Right lobe of liver (tissue), 6 donors: ENCODE measurements around the gene TMEM255B. TPM values are rescaled to one million over a fixed set of nuclear protein-coding genes. Genes with fewer than 3 reads are reported as not detected.

Source experiments
- ATAC-seq, 4 donors: fragments of 200-7000 bp; cut with Tn5 transposase; one replicate each; pipeline ENCODE4 v1.9.1; 2020; ENCODE audit warnings: mild to moderate bottlenecking in 4 of 4, moderate library complexity in 4 of 4
- DNase-seq, 3 donors: peaks; one replicate each; pipeline ENCODE4 v3.0.0-alpha.2; 2020
- H3K27ac ChIP-seq, 3 donors: fragments of 200-600 bp; one replicate each; pipeline ENCODE4 v1.8.0; 2022
- H3K27me3 ChIP-seq, 2 donors: fragments of 200-600 bp; one replicate each; pipeline ENCODE4 v1.8.0; 2022
- H3K36me3 ChIP-seq, 4 donors: fragments of 200-600 bp; sonication (generic) in 1 of 4; one replicate each; pipeline versions ENCODE4 v1.5.1 to v1.8.0; 2017 to 2022; ENCODE audit warnings: control low read depth in 1 of 4
- H3K4me1 ChIP-seq, 4 donors: fragments of 200-600 bp; sonication (generic) in 1 of 4; one replicate each; pipeline versions ENCODE4 v1.5.1 to v1.8.0; 2017 to 2022; ENCODE audit warnings: control low read depth in 1 of 4
- H3K4me3 ChIP-seq, 3 donors: fragments of 200-600 bp; one replicate each; pipeline ENCODE4 v1.8.0; 2022
- H3K9me3 ChIP-seq, 4 donors: fragments of 200-600 bp; sonication (generic) in 1 of 4; one replicate each; pipeline versions ENCODE4 v1.5.1 to v1.8.0; 2017 to 2022; ENCODE audit warnings: control low read depth in 1 of 4
- POLR2A ChIP-seq: fragments of 450-650 bp; IDR thresholded peaks from one replicate; pipeline ENCODE4 v1.6.1; 2017; ENCODE audit warnings: antibody characterized with exemption, mild to moderate bottlenecking
- WGBS: methylation state at CpG from one replicate; pipeline ENCODE4 v1.1.6; 2018; ENCODE audit warnings: low coverage, low lambda C conversion rate; ENCODE audit not compliant: insufficient coverage; ENCODE audit errors: missing lambda C conversion rate; 5-methylcytosine and 5-hydroxymethylcytosine counted together
- intact Hi-C, 2 donors: fragments of 100-400 bp; cut with DNase I; formaldehyde crosslinking; loops; one replicate each; pipeline versions ENCODE4 v1.11.2 to v1.14.1; 2022
- total RNA-seq, 6 experiments: library from RNA; depleted of rRNA in 2 of 6; stranded (reverse); fragments of >200 nt in 2 of 6; fragmentation: NEBNext Ultra II Directional in 3 of 6; extraction: Animal tissue kit (Norgen Biotek cat#: 25700) in 3 of 6; gene quantifications; one replicate each; pipeline versions ENCODE4 v1.1.0 to v1.2.4, GENCODE V29; 2016 to 2023
- TF ChIP-seq, protein P1 (sequence below), 4 donors: fragments of 200-600 bp in 3 of 4; fragments of 450-650 bp in 1 of 4; IDR thresholded peaks; one replicate each; pipeline versions ENCODE4 v1.5.1 to v1.8.0; 2016 to 2022; ENCODE audit warnings: antibody characterized with exemption in 4 of 4, mild to moderate bottlenecking in 2 of 4
- donor health status: DM: no; HTN: yes; CAD: no.
- donor health status: DM: no; HTN: no; CAD: no.
- donor health status: DM: no; HTN: no; CAD: no.
- donor health status: DM: no; HTN: yes; CAD: no.
- donor health status: DM: no; HTN: yes; CAD: no.

TMEM255B gene
- total RNA-seq, 6 experiments from 2014 or later: 2.5 to 10.4 (median 6.2) TPM

DNA sequence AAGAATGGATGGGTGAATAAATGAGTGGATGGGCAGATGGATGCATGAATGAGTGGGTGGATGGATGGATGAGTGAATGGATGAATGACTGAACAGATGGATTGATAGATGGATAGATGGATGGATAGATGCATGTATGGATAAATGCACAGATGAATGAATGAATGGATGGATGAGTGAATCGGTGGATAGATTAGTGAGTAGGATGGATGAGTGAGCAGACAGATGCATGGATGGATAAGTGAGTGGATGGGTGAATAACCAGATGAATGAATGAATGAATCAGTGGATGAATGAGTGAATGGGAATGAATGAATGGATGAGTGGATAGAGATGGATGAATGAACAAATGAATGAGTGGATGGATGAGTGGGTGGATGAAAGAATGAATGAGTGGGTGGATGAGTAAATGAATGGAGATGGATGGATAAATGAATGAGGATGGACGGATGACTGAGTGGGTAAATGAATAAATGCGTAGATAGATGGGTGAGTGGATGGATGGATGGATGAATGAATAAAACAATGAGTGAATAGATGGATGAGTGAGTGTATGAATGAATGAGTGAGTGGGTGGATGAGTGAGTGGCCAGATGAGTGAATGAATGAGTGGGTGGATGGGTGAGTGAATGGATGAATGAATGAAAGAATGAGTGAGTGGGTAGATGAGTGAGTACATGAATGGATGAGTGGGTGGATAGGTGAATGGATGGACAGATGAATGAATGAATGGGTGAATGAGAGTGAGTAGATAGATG is 91.9 kb downstream of the TMEM255B start:
- Histone ChIP-seq H3K36me3 (no peaks in the 10 kb centered on the region), H3K9me3 (no peaks in the 10 kb centered on the region), H3K4me3 (no peak overlapping the region), H3K4me1 (peaks cover 2 to 30% (median 8%) of the 10 kb centered on the region in 4 donors), H3K27me3 (no peaks in the 10 kb centered on the region), H3K27ac (no peak overlapping the region)
- intact Hi-C loops: no loop called here
- TF ChIP-seq POLR2A: no peak
- TF ChIP-seq, protein P1, sequence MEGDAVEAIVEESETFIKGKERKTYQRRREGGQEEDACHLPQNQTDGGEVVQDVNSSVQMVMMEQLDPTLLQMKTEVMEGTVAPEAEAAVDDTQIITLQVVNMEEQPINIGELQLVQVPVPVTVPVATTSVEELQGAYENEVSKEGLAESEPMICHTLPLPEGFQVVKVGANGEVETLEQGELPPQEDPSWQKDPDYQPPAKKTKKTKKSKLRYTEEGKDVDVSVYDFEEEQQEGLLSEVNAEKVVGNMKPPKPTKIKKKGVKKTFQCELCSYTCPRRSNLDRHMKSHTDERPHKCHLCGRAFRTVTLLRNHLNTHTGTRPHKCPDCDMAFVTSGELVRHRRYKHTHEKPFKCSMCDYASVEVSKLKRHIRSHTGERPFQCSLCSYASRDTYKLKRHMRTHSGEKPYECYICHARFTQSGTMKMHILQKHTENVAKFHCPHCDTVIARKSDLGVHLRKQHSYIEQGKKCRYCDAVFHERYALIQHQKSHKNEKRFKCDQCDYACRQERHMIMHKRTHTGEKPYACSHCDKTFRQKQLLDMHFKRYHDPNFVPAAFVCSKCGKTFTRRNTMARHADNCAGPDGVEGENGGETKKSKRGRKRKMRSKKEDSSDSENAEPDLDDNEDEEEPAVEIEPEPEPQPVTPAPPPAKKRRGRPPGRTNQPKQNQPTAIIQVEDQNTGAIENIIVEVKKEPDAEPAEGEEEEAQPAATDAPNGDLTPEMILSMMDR (IDR thresholded peaks at IDR 0.05): no peak
- DNase-seq: no peak
- ATAC-seq: no peak
- WGBS: 92% methylated on average over 3 of the region's 3 CpGs

DNA sequence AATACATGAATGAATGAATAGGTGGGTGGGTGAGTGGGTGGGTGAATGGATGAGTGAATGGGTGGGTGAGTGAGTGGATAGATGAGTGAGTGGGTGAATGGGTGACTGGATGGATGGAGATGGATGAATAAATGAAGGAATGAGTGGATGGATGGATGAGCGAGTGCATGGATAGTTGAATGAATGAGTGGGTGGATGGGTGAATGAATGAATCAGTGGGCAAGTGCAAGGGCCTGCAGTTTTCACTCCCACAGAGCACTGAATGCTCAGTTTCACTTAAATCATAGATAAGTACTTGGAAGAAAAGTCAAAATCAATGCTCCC is 92.4 kb downstream of the TMEM255B start:
- H3K9me3 ChIP-seq: no peaks in the 10 kb centered on the region
- no peak for TF ChIP-seq POLR2A
- TF ChIP-seq, protein P1 (IDR thresholded peaks at IDR 0.05): no peak
- intact Hi-C loops: no loop called here
- H3K4me3 ChIP-seq: no peak overlapping the region
- H3K4me1 ChIP-seq: peaks cover 2 to 31% (median 9%) of the 10 kb centered on the region in 4 donors
- H3K36me3 ChIP-seq: no peaks in the 10 kb centered on the region
- H3K27me3 ChIP-seq: no peaks in the 10 kb centered on the region
- 100% methylated on average over 1 of the region's 1 CpG for WGBS
- DNase-seq: no peak
- no peak overlapping the region for H3K27ac ChIP-seq
- ATAC-seq: no peak

DNA sequence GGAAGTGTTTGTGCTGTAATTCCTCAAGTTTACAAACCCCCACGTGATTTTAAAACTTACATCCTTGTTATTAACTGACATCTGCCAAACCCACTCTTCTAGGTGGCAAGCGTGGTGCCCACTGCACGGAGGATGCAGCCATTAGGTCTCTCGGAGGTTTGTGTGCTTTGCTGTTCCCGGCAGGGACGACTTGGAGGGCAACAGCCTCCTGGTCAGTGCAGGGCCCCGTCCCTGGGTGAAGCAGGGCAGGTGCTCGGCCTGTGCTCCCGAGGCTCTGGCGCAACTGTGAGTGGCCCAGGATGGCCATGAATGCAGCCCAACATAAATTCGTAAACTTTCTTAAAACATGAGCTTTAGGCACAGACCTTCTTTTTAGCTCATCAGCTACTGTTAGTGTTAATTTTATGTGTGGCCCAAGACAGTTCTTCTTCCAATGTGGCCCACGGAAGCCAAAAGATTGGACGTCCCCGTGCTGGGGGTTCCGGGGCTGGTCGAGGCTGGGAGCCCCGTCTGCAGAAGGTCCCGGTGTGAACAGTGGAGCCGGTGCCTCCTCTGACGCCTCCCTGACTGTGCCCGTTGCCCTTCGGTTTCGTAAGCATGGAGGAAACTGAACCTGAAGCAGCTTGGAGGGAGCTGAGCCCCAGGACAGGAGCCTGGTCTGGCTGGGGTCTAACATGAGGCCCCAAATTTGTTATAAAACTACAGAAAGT is 93.0 kb downstream of the TMEM255B start:
- DNase-seq (no peak), ATAC-seq (peak in 2 of 4 donors; percentile 19 to 43)
- Histone ChIP-seq H3K4me3 (no peak overlapping the region), H3K36me3 (no peaks in the 10 kb centered on the region), H3K9me3 (no peaks in the 10 kb centered on the region), H3K27me3 (no peaks in the 10 kb centered on the region), H3K4me1 (peaks cover 2 to 36% (median 12%) of the 10 kb centered on the region in 4 donors), H3K27ac (peak overlapping the region in 1 of 3 donors; percentile 65)
- TF ChIP-seq, protein P1 (IDR thresholded peaks at IDR 0.05): no peak
- TF ChIP-seq POLR2A: no peak
- 62% methylated on average over 7 of the region's 23 CpGs for WGBS
- intact Hi-C loops: no loop called here

DNA sequence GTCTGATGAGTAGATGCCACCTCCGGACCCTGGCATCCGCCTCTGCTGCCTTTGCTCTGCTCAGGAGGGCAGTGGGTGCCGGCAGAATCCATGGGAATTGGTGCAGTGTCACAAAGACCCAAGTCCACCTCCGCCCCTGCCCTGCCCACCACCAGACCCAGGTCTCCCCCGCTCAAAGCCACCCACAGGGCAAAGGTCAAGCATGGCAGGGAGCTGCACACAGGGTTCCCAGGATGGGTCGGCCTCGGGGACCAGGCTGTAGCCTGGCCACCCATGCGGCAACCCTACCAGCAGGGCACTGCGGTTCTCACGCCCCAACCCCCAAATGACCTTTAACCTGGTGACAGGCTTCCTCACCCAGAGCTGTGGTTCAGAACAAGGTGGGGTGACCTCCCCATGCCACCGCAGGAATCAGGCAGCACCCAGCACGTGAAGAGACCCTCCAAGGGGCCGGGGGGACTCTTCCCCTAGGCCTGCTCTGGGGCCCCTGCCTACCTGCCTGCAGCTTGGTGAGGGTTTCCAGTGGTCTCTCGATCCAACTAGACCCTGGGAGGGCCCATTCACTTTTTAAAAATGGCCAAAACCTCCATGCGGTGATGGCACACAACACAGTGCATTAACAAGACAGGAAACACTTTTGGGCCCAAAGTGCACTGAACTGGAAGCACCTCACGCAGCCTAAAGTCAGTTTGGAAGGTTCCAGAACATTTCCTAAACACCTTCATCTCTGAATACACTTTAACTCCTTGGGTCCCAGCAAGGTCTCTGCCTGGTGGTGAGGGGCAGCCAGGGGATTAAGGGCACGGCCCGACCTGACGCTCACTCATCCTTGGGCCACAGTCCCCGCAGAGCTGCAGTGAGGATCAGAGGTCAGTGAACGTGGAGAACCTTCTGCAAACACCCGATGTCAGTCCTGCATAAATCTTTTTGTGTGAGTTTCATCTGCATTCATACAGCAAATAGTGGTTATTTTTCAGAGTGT is 93.8 kb downstream of the TMEM255B start:
- H3K27me3 ChIP-seq: no peaks in the 10 kb centered on the region
- ATAC-seq: peak; percentile 32 to 63 (median 56)
- no peak overlapping the region for H3K4me3 ChIP-seq
- peak overlapping the region in 2 of 3 donors; percentile 1 to 65 for H3K27ac ChIP-seq
- peak in 1 of 3 donors; percentile 53 for DNase-seq
- intact Hi-C loops: no loop called here
- TF ChIP-seq, protein P1 (IDR thresholded peaks at IDR 0.05): no peak
- no peak for TF ChIP-seq POLR2A
- H3K4me1 ChIP-seq: peaks cover 2 to 41% (median 12%) of the 10 kb centered on the region in 4 donors
- H3K9me3 ChIP-seq: no peaks in the 10 kb centered on the region
- 47% methylated on average over 11 of the region's 22 CpGs for WGBS
- H3K36me3 ChIP-seq: no peaks in the 10 kb centered on the region
